Transverse colon (tissue), 4 donors: ENCODE results near the gene HORMAD1. TPM values are rescaled to one million over a fixed set of nuclear protein-coding genes. Genes with fewer than 3 reads are reported as not detected.

Source experiments
- DNase-seq: peaks from one replicate; pipeline ENCODE4 v3.0.0-alpha.2; 2019
- H3K27ac ChIP-seq, 4 donors: fragments of 200-600 bp; sonication (generic); 2 replicates each; pipeline ENCODE4 v1.5.1; 2016 to 2018; ENCODE audit warnings: inconsistent platforms in 4 of 4
- H3K27me3 ChIP-seq: fragments of 200-600 bp; sonication (generic); 2 replicates; pipeline ENCODE4 v1.5.1; 2017; ENCODE audit warnings: inconsistent platforms
- H3K36me3 ChIP-seq, 4 donors: fragments of 200-600 bp; sonication (generic); 2 replicates each; pipeline ENCODE4 v1.5.1; 2017 to 2019; ENCODE audit warnings: inconsistent platforms in 4 of 4
- H3K4me1 ChIP-seq, 4 donors: fragments of 200-600 bp; sonication (generic); 2 replicates each; pipeline ENCODE4 v1.5.1; 2017 to 2020; ENCODE audit warnings: inconsistent platforms in 4 of 4
- H3K4me3 ChIP-seq, 4 donors: fragments of 200-600 bp; sonication (generic); 1 replicate in 1 of 4; 2 replicates in 3 of 4; pipeline versions ENCODE4 v1.5.1 to v1.6.1; 2017 to 2019; ENCODE audit warnings: inconsistent platforms in 4 of 4
- H3K9me3 ChIP-seq, 2 donors: fragments of 200-600 bp; sonication (generic); 2 replicates each; pipeline ENCODE4 v1.5.1; 2017 to 2019; ENCODE audit warnings: inconsistent platforms in 2 of 2
- CTCF ChIP-seq, 5 experiments: fragments of 200-600 bp in 3 of 5; fragments of 450-650 bp in 2 of 5; sonication (generic) in 3 of 5; IDR thresholded peaks; 1 replicate in 2 of 5; 2 replicates in 3 of 5; pipeline ENCODE4 v1.5.1; 2016 to 2017; ENCODE audit warnings: antibody characterized with exemption in 5 of 5, inconsistent platforms in 3 of 5, mild to moderate bottlenecking in 2 of 5, moderate library complexity in 1 of 5
- EP300 ChIP-seq: sonication (generic); formaldehyde crosslinking; IDR thresholded peaks from one replicate; pipeline ENCODE4 v1.6.1; 2017; ENCODE audit warnings: antibody characterized with exemption, low read depth
- POLR2A ChIP-seq: fragments of 450-650 bp; IDR thresholded peaks from one replicate; pipeline ENCODE4 v1.6.1; 2016; ENCODE audit warnings: antibody characterized with exemption, mild to moderate bottlenecking, moderate library complexity
- POLR2AphosphoS5 ChIP-seq, 3 donors: sonication (generic); formaldehyde crosslinking; IDR thresholded peaks; one replicate each; pipeline ENCODE4 v1.6.1; 2016; ENCODE audit warnings: antibody characterized with exemption in 3 of 3
- WGBS, 2 donors: methylation state at CpG; one replicate each; pipeline ENCODE4 v1.1.5; 2018; ENCODE audit warnings: low coverage in 1 of 2; 5-methylcytosine and 5-hydroxymethylcytosine counted together
- in situ Hi-C, 4 donors: fragments of 200-750 bp; cut with MboI; loops; one replicate each; pipeline versions ENCODE4 v1.15.0 to v1.15.1; 2017; ENCODE audit warnings: low sequenced_read_pairs in 3 of 4, low pct_ligation_motif_present in 1 of 4, low pct_unique_long_range_greater_than_20kb in 1 of 4
- intact Hi-C: fragments of 100-400 bp; cut with DNase I; formaldehyde crosslinking; loops from one replicate; pipeline ENCODE4 v1.15.1; 2023; ENCODE audit warnings: low total_unique reads
- total RNA-seq, 4 donors: library from RNA; depleted of rRNA; stranded (reverse); fragments of >200 nt; gene quantifications; one replicate each; pipeline ENCODE4 v1.1.0, GENCODE V29; 2016

HORMAD1 gene
- total RNA-seq, 4 donors from 2014 or later: 0.41 to 1.6 TPM; not detected in 2

- intact Hi-C loops: no loop called here
- H3K27ac ChIP-seq: peak overlapping the region; percentile 54 to 83 (median 75)
- no peaks in the 10 kb centered on the region for H3K27me3 ChIP-seq
- no peaks in the 10 kb centered on the region for H3K9me3 ChIP-seq
- 64% methylated on average over 2 of the region's 2 CpGs; no CpG with 5 or more reads in 1 of the 2 donors for WGBS, 2 donors
- no peak overlapping the region for H3K4me3 ChIP-seq
- TF ChIP-seq POLR2AphosphoS5 (IDR thresholded peaks at IDR 0.05) (peak in 2 of 3 donors; percentile 44 to 58), EP300 (no peak), POLR2A (peak; percentile 31), CTCF (IDR thresholded peaks at IDR 0.05) (no peak)
- in situ Hi-C loops: no loop called here
- peak; percentile 30 for DNase-seq
- peaks cover 0 to 41% (median 16%) of the 10 kb centered on the region in 4 donors for H3K4me1 ChIP-seq
- H3K36me3 ChIP-seq: peaks cover 0 to 39% (median 7%) of the 10 kb centered on the region in 4 donors
These were observed 32.7 kb upstream of the HORMAD1 start for GRCh38 chr1:150753416-150753815.

- H3K4me3 ChIP-seq: no peak overlapping the region
- in situ Hi-C loops: no loop called here
- intact Hi-C loops: no loop called here
- H3K27me3 ChIP-seq: no peaks in the 10 kb centered on the region
- TF ChIP-seq EP300 (no peak), POLR2A (no peak), CTCF (IDR thresholded peaks at IDR 0.05) (no peak), POLR2AphosphoS5 (IDR thresholded peaks at IDR 0.05) (no peak)
- DNase-seq: no peak
- H3K27ac ChIP-seq: no peak overlapping the region
- H3K9me3 ChIP-seq: no peaks in the 10 kb centered on the region
- peaks cover 0 to 44% (median 9%) of the 10 kb centered on the region in 4 donors for H3K36me3 ChIP-seq
- 79% methylated on average over 6 of the region's 6 CpGs; no CpG with 5 or more reads in 1 of the 2 donors for WGBS, 2 donors
- peaks cover 0 to 41% (median 16%) of the 10 kb centered on the region in 4 donors for H3K4me1 ChIP-seq
These were observed 30.7 kb upstream of the HORMAD1 start for GRCh38 chr1:150751443-150751842.

- Histone ChIP-seq H3K27ac (peak overlapping the region; percentile 65 to 83 (median 79)), H3K4me3 (no peak overlapping the region), H3K27me3 (no peaks in the 10 kb centered on the region), H3K9me3 (no peaks in the 10 kb centered on the region), H3K36me3 (peaks cover 0 to 45% (median 12%) of the 10 kb centered on the region in 4 donors), H3K4me1 (peaks cover 0 to 41% (median 16%) of the 10 kb centered on the region in 4 donors)
- no peak for DNase-seq
- peak in 1 of 3 donors; percentile 11 for TF ChIP-seq POLR2AphosphoS5 (IDR thresholded peaks at IDR 0.05)
- no peak for TF ChIP-seq EP300
- TF ChIP-seq CTCF (IDR thresholded peaks at IDR 0.05): no peak
- no peak for TF ChIP-seq POLR2A
- intact Hi-C loops (no loop called here), in situ Hi-C loops (no loop called here)
- WGBS, 2 donors: 65 to 66% methylated on average over 8 of the region's 8 CpGs
These were observed 29.1 kb upstream of the HORMAD1 start for GRCh38 chr1:150749720-150750311.

GRCh38 chr1:150748878-150749719 is 28.4 kb upstream of the HORMAD1 start:
- WGBS, 2 donors: 67 to 71% methylated on average over 2 to 12 of the region's 12 CpGs
- Histone ChIP-seq H3K9me3 (no peaks in the 10 kb centered on the region), H3K27me3 (no peaks in the 10 kb centered on the region), H3K27ac (peak overlapping the region; percentile 65 to 83 (median 79)), H3K4me3 (no peak overlapping the region), H3K36me3 (peaks cover 0 to 45% (median 10%) of the 10 kb centered on the region in 4 donors), H3K4me1 (peaks cover 0 to 41% (median 16%) of the 10 kb centered on the region in 4 donors)
- intact Hi-C loops: no loop called here
- TF ChIP-seq POLR2A (no peak), EP300 (no peak), POLR2AphosphoS5 (IDR thresholded peaks at IDR 0.05) (no peak), CTCF (IDR thresholded peaks at IDR 0.05) (no peak)
- in situ Hi-C loops: no loop called here
- no peak for DNase-seq
